ENCODE data around the gene ROR2. TPM values are rescaled to one million over a fixed set of nuclear protein-coding genes. Genes with fewer than 3 reads are reported as not detected.

The ROR2 gene
- total RNA-seq, 1 experiment from 2014 or later = 2.7 TPM

DNA sequence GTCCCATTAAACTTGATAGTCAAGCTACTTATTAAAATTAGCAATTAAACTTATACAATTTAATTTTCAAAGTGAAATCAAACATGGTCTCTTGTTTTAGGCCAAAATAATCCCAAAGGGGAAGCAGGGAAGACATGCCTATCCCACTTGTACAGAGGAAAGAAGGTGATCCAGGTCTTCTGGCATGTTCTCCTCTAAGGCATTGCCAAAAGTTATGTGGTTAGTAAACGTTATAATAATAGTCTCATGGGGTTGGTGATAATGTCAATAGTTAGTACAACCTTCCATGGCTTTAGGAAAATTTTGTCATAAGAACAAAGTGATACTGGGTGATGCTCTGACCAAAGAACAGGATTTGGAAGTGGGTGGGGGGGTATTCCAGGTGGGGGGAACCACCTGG is 52.8 kb downstream of the ROR2 start:
- DNase-seq = no peak
- H3K4me3 Mint-ChIP-seq = no peak overlapping the region
- Histone ChIP-seq H3K4me1 (ENCODE audit: insufficient read depth, low read length) (peaks cover 10% of the 10 kb centered on the region), H4K20me1 (ENCODE audit: control insufficient read depth, insufficient read depth, insufficient read length) (no peaks in the 10 kb centered on the region), H2AK5ac (ENCODE audit: insufficient read length, low read length) (no peak overlapping the region), H3K56ac (ENCODE audit: insufficient read length, low read depth, low read length) (no peak overlapping the region), H3T11ph (ENCODE audit: low read length) (no peak overlapping the region), H4K91ac (ENCODE audit: insufficient read length, low read depth, low read length) (no peak overlapping the region), H4K5ac (ENCODE audit: insufficient read length, low read depth, low read length) (no peak overlapping the region), H2BK20ac (ENCODE audit: low read depth, low read length, poor library complexity, severe bottlenecking) (no peak overlapping the region), H3K9me3 (ENCODE audit: control insufficient read depth, low read depth, low read length) (no peaks in the 10 kb centered on the region), H3K23ac (ENCODE audit: insufficient read length, low read depth, low read length) (no peak overlapping the region), H3K27ac (ENCODE audit: insufficient read length, low read depth, low read length) (no peak overlapping the region), H3K9ac (ENCODE audit: extremely low read depth, insufficient read length, low read length) (no peak overlapping the region), H3K27me3 (ENCODE audit: insufficient read depth, low read length) (no peaks in the 10 kb centered on the region), H3K79me2 (ENCODE audit: insufficient read depth, low read length) (no peaks in the 10 kb centered on the region; the same call in 1 of the 2 replicates), H4K8ac (replicated peaks; ENCODE audit: insufficient read length, low read depth, low read length) (no peak overlapping the region), H3K79me1 (ENCODE audit: insufficient read depth, low read depth, low read length, poor library complexity, severe bottlenecking) (no peaks in the 10 kb centered on the region), H2BK120ac (ENCODE audit: low read depth, low read length, poor library complexity, severe bottlenecking) (no peak overlapping the region), H3K4ac (ENCODE audit: low read depth, low read length) (no peak overlapping the region), H3K18ac (ENCODE audit: insufficient read length, low read depth, low read length) (no peak overlapping the region), H2BK12ac (ENCODE audit: insufficient read length, low read depth, low read length) (no peak overlapping the region), H2AFZ (ENCODE audit: low read length) (no peak overlapping the region), H3K23me2 (ENCODE audit: insufficient read length, low read depth, low read length, poor library complexity, severe bottlenecking) (no peaks in the 10 kb centered on the region), H2BK5ac (ENCODE audit: insufficient read length, low read length) (no peak overlapping the region), H2BK15ac (ENCODE audit: low read depth, low read length) (no peak overlapping the region), H3K14ac (ENCODE audit: insufficient read depth, low read length) (no peak overlapping the region), H3K4me2 (ENCODE audit: insufficient read depth, insufficient read length, low read length) (no peak overlapping the region)
- H3K4me1 Mint-ChIP-seq = peaks cover 30 to 34% of the 10 kb centered on the region in 2 experiments
- no peaks in the 10 kb centered on the region; a peak in 1 of 7 replicates for H3K36me3 Mint-ChIP-seq (ENCODE audit: insufficient read depth in 1 of 3, low read depth in 3 of 3)
- TF ChIP-seq, protein P1, sequence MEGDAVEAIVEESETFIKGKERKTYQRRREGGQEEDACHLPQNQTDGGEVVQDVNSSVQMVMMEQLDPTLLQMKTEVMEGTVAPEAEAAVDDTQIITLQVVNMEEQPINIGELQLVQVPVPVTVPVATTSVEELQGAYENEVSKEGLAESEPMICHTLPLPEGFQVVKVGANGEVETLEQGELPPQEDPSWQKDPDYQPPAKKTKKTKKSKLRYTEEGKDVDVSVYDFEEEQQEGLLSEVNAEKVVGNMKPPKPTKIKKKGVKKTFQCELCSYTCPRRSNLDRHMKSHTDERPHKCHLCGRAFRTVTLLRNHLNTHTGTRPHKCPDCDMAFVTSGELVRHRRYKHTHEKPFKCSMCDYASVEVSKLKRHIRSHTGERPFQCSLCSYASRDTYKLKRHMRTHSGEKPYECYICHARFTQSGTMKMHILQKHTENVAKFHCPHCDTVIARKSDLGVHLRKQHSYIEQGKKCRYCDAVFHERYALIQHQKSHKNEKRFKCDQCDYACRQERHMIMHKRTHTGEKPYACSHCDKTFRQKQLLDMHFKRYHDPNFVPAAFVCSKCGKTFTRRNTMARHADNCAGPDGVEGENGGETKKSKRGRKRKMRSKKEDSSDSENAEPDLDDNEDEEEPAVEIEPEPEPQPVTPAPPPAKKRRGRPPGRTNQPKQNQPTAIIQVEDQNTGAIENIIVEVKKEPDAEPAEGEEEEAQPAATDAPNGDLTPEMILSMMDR (conservative IDR thresholded peaks at IDR 0.05) = no peak
- H3K9me3 Mint-ChIP-seq = no peaks in the 10 kb centered on the region; a peak in 1 of 5 replicates
- peaks cover 54% of the 10 kb centered on the region for H3K27me3 Mint-ChIP-seq (ENCODE audit: low read depth)
- no peak overlapping the region for H3K27ac Mint-ChIP-seq
- WGBS (ENCODE audit: extremely low coverage, insufficient read length, low lambda C conversion rate) = no CpG with 5 or more reads among the region's 1 CpG
